Airway epithelial cell (primary cell): ENCODE measurements around the gene MRPS21. TPM values are rescaled to one million over a fixed set of nuclear protein-coding genes. Genes with fewer than 3 reads are reported as not detected.

Experiments used
- total RNA-seq: library from RNA; depleted of rRNA; stranded (reverse); fragments of >200 nt; gene quantifications from 2 replicates; pipeline ENCODE4 v1.2.3, GENCODE V29; 2015

The MRPS21 gene
- 55.6 and 57.3 TPM in 2 replicates for total RNA-seq

DNA sequence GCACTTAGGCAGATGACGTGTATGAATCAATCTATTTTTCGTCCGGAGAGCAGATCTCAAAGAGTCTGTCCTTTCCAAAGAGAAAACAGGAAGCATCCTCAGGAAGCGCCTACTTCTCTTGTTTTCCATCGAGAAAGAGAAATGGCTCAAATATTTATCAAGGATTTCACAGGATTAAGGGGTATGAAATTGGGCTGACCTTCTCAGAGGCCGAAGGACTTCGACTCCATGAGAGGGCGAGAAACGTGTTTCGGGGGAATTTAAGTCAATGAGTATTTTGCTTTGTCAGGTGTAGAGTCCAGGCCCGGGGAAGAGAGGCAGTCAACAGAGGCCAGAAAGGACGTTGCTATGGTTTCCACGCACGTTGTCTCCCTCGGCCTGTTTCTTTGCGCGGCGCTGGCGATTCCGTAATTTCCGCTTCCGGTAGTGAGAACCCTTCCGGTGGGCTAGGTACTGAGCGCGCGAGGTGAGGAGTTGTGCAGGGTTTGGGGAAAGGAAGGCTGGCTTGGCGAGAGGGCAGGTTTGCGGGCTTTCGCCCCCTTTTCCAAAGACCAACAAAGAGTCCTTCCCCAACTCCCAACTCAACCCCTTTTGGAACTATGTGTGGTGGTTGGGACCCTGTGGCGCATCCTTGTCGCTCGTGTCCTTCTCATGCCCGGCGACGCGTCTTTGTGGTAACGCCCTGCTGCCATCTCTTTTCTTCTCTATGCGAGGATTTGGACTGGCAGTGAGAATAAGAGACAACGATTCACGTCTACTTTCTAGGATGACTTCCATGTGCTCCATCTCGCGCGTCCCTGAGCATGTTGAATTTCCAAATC is at the start of gene MRPS21:
MRPS21 (plus strand) TSS at position 429 of the 821 bp plus-strand sequence. CDS start 506 bp downstream, outside the sequence.

DNA sequence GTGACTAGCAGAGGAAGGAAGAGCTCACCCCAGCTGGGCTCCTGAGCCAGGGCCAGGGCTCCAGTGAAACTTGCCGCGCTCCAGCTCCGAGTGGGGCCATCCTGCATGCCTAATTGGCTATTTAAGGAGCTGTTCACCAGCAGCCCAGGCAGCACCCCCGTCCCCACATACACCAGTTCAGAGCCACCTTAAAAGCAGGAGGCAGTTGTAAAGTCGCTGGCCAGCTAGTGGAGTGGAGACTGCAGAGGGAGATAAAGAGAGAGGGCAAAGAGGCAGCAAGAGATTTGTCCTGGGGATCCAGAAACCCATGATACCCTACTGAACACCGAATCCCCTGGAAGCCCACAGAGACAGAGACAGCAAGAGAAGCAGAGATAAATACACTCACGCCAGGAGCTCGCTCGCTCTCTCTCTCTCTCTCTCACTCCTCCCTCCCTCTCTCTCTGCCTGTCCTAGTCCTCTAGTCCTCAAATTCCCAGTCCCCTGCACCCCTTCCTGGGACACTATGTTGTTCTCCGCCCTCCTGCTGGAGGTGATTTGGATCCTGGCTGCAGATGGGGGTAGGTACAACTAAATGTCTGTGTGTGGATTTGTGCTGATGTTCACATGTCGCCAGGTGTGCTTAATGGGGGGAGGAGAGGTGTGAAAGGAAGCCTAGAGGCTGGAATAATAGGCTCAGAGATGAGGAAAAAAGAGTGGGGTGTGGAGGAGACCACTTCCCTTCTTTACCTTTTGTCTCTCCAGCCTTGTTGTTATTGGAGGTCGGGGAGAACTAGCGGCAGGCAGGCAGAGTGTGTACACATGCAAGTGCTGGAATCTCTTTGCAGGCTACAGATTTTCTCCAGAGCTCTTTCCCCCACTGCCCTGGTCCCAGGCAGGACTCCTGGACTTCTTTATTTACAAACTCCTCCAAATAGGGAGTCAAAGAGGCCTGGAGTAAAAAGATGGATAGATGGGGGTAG is 35.8 kb upstream of the MRPS21 start, which contains the start of gene CA14:
CA14 (plus strand) TSS at position 151 of the 962 bp plus-strand sequence; CDS start at position 506, 355 bp downstream.

DNA sequence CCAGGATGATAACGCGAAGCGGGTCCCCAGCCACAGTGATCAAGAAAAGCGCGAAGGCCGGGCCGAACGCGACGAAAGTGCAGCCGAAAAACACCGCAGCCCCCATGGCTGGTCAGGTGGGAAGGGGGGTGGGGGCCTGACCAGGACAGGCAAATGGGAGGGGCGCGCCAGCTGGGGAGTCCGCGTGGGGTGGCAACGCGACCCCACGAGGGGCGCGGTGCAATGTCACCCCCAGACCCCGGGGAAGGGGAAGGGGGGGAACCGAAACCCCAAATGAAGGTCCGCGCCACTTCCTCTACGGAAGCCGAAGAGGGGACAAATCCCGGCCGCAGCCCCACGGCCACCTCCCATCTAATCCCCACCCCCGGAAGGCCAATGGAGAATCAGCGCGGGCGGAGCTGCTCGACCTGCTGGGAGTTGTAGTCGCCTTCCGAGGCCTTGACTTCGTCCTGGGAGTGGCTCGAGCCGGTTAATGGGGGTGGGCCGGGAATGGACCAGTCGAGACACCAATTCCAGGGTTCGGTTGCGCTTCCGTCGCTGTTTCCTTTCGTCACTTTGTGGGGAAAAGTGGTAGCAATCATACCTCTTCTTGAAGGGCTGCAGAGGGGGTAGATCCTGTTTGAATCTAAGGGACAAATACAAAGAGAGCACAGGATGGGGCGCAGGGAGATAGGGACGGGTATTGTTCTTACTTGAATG is 24.8 kb upstream of the MRPS21 start, which contains the start of gene APH1A:
APH1A (minus strand) TSS at position 312 of the 699 bp plus-strand sequence; CDS start at position 106, 206 bp downstream.

DNA sequence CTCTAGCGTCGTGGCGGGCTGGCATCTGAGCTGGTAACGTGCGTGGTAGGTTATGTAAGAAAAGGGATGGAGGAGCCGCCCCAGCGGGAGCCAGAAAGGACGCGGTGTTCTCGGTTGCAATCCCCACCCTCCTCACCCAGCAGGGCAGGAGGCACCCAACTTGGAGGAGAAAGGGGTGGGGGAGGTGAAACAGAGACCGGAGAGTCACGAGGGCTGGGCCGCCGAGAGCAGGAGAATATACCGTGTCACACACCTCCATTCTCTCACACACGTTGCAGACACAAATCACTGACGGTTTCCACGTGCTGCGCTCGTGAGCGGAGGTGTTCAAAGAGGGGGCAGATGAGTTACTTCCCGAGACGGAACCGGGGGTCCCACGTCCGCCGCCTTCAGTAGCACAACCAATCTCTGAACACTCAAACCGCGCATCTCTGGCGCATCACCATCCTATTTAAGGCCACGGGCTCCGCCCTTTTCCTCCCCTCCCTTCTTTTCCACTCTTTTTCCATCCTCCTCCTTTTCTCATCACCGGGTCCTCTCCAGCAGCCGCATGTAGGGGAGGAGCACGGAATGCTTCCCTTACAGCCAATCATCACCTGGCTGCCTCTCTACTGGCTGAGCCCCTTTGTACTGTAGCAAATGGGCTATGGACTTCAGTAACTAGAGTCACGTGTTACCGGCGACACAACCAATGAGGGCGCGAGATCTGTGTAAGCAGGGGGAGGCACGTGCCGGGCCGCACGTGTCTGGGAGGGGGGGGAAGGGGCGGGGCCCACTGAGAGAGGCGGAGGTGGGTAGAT is 11.7 kb upstream of the MRPS21 start, which contains the start of gene CIART:
CIART (plus strand) TSS at position 797 of the 800 bp plus-strand sequence. CDS start 714 bp downstream, outside the sequence.

Other genes starting within 250 kb of the MRPS21 start
- gene VPS45, start 226.1 kb upstream of the MRPS21 start, total RNA-seq, result 18.4 and 23.1 TPM in 2 replicates
- gene PLEKHO1, start 143.9 kb upstream of the MRPS21 start, total RNA-seq, result 7.2 and 8.0 TPM in 2 replicates
- gene ANP32E, start 57.7 kb upstream of the MRPS21 start, total RNA-seq, result 28.2 and 28.7 TPM in 2 replicates
- 0.14 TPM in 1 of 2 replicates, not detected in the other for gene CA14, start 36.1 kb upstream of the MRPS21 start, total RNA-seq
- 117 and 122 TPM in 2 replicates for gene APH1A, start 24.8 kb upstream of the MRPS21 start, total RNA-seq
- gene C1orf54, start 21.1 kb upstream of the MRPS21 start, total RNA-seq, result 0.78 and 3.4 TPM in 2 replicates
- gene CIART, start 11.3 kb upstream of the MRPS21 start, total RNA-seq, result 4.1 and 6.1 TPM in 2 replicates
- 21.1 and 23.9 TPM in 2 replicates for gene PRPF3, start 27.7 kb downstream of the MRPS21 start, total RNA-seq
- gene RPRD2, start 70.3 kb downstream of the MRPS21 start, total RNA-seq, result 7.4 and 9.6 TPM in 2 replicates
- 18.7 and 26.7 TPM in 2 replicates for gene TARS2, start 193.6 kb downstream of the MRPS21 start, total RNA-seq
- gene ECM1, start 214.2 kb downstream of the MRPS21 start, total RNA-seq, result 19.6 and 28.6 TPM in 2 replicates
- 0.63 TPM in 1 of 2 replicates, not detected in the other for gene FALEC, start 221.9 kb downstream of the MRPS21 start, total RNA-seq